Activated T-cell treated with anti-CD3 and anti-CD28 coated beads, Interleukin-2, amount 50 U/mL, for 72 hours (primary cell): ENCODE data around the gene SUCLG1. TPM values are rescaled to one million over a fixed set of nuclear protein-coding genes. Genes with fewer than 3 reads are reported as not detected.

Experiments used
- ATAC-seq, 2 donors: fragments of 150-1000 bp; cut with Tn5 transposase; replicated peaks in 1 of 2; 2 replicates each; pipeline ENCODE4 v1.10.0; 2021; ENCODE audit warnings: moderate library complexity in 2 of 2, mild to moderate bottlenecking in 1 of 2
- DNase-seq, 2 donors: peaks; one replicate each; pipeline ENCODE4 v3.0.0; 2021 to 2022; ENCODE audit warnings: mixed read lengths in 1 of 2
- H3K27ac Mint-ChIP-seq: one replicate; pipeline ENCODE4 v1.8.0; 2022; ENCODE audit warnings: mild to moderate bottlenecking, moderate library complexity, mixed read lengths
- H3K27me3 Mint-ChIP-seq: one replicate; pipeline ENCODE4 v1.8.0; 2022; ENCODE audit warnings: low read depth, mixed read lengths
- H3K36me3 Mint-ChIP-seq, 2 donors: one replicate each; pipeline ENCODE4 v1.8.0; 2022; ENCODE audit warnings: mixed read lengths in 2 of 2, mild to moderate bottlenecking in 1 of 2; ENCODE audit not compliant: insufficient read depth in 2 of 2
- H3K4me1 Mint-ChIP-seq: one replicate; pipeline ENCODE4 v1.8.0; 2022; ENCODE audit warnings: low read depth, mixed read lengths
- H3K4me3 Mint-ChIP-seq, 2 donors: one replicate each; pipeline ENCODE4 v1.8.0; 2022; ENCODE audit warnings: mild to moderate bottlenecking in 2 of 2, mixed read lengths in 2 of 2, moderate library complexity in 2 of 2
- H3K9me3 Mint-ChIP-seq, 2 donors: one replicate each; pipeline ENCODE4 v1.8.0; 2022; ENCODE audit warnings: mixed read lengths in 2 of 2
- total RNA-seq, 2 donors: library from RNA; stranded (reverse); gene quantifications; one replicate each; pipeline ENCODE4 v1.2.3, GENCODE V29; 2022

Gene SUCLG1
- total RNA-seq, 2 donors from 2014 or later, result 66.0 to 66.8 TPM

- H3K4me1 Mint-ChIP-seq, result no peaks in the 10 kb centered on the region
- ATAC-seq (no peak), DNase-seq (no peak)
- no peak overlapping the region for H3K27ac Mint-ChIP-seq
- peaks cover 34% of the 10 kb centered on the region for H3K27me3 Mint-ChIP-seq
- peaks cover 0 to 3% of the 10 kb centered on the region in 2 donors for H3K36me3 Mint-ChIP-seq
- H3K9me3 Mint-ChIP-seq, result peaks cover 0 to 2% of the 10 kb centered on the region in 2 donors
- H3K4me3 Mint-ChIP-seq, result no peak overlapping the region
These were observed 69.3 kb downstream of the SUCLG1 start for GRCh38 chr2:84389794-84390193.

GRCh38 chr2:84388921-84389490, 70.1 kb downstream of the SUCLG1 start:
- Mint-ChIP-seq H3K9me3 (peaks cover 0 to 2% of the 10 kb centered on the region in 2 donors), H3K27me3 (peaks cover 37% of the 10 kb centered on the region), H3K27ac (no peak overlapping the region), H3K36me3 (peaks cover 0 to 3% of the 10 kb centered on the region in 2 donors), H3K4me1 (no peaks in the 10 kb centered on the region), H3K4me3 (no peak overlapping the region)
- ATAC-seq (no peak), DNase-seq (no peak)

DNA sequence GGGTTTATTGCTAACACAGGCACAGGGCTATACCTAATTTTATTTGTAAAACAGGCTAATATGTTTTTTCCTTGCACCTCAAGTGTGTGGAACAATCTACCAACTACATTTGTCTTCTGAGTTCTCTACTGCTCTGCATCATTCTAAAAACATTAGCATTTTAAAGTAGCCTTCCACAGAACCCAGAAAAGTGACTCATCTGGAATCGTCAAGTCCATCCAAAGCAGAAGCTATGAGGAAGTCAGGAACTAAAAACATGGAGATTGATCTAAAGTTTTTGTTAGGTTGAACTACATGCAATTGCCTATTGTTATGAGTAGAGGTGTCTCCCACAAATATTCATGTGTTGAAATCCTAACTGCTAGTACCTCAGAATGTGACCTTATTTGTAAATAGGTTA, 70.9 kb downstream of the SUCLG1 start:
- DNase-seq, result no peak
- Mint-ChIP-seq H3K4me1 (no peaks in the 10 kb centered on the region), H3K27ac (no peak overlapping the region), H3K27me3 (peaks cover 37% of the 10 kb centered on the region), H3K36me3 (peaks cover 0 to 3% of the 10 kb centered on the region in 2 donors), H3K4me3 (no peak overlapping the region), H3K9me3 (peaks cover 0 to 2% of the 10 kb centered on the region in 2 donors)
- no peak for ATAC-seq

DNA sequence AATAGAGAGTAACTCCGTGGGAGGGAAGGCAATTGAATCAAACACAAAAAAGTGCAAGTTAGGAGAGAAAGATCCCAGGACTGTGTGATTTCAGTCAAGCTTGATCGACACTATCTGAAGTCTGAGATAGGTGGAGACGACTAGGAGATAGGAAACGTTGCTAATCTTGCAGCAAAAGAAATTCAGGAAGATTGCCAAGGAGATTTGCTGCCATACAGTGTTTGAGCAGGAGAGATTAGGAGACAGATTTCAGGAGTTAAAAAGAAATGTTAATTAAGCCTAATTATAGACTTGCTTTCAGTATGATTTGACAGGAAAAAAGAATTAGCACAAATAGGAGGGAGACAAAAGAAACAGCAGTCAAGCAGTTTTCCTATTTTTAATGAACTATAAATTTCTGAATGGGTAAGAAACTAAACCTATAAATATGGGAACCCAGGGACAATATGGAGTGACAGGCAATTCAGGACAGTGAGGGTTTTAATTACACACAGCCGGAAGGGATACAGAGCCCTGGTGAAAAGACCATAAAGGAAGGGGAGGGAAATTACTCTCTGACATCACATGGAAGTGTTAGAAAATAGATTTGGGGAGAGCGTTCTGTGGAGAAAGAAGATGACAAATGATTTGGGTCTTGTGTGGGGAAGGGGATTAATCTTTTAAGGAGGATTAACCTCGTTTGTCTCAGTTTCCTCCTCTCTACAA, 72.6 kb downstream of the SUCLG1 start:
- H3K36me3 Mint-ChIP-seq, result no peaks in the 10 kb centered on the region
- no peaks in the 10 kb centered on the region for H3K4me1 Mint-ChIP-seq
- no peak overlapping the region for H3K27ac Mint-ChIP-seq
- no peak overlapping the region for H3K4me3 Mint-ChIP-seq
- DNase-seq (no peak), ATAC-seq (no peak)
- H3K27me3 Mint-ChIP-seq, result peaks cover 37% of the 10 kb centered on the region
- no peaks in the 10 kb centered on the region for H3K9me3 Mint-ChIP-seq

- DNase-seq, result no peak
- H3K27ac Mint-ChIP-seq, result no peak overlapping the region
- peaks cover 31% of the 10 kb centered on the region for H3K27me3 Mint-ChIP-seq
- ATAC-seq, result no peak
- no peak overlapping the region for H3K4me3 Mint-ChIP-seq
- no peaks in the 10 kb centered on the region for H3K4me1 Mint-ChIP-seq
- H3K9me3 Mint-ChIP-seq, result no peaks in the 10 kb centered on the region
- no peaks in the 10 kb centered on the region for H3K36me3 Mint-ChIP-seq
These were observed 75.8 kb downstream of the SUCLG1 start for GRCh38 chr2:84383271-84383670.

DNA sequence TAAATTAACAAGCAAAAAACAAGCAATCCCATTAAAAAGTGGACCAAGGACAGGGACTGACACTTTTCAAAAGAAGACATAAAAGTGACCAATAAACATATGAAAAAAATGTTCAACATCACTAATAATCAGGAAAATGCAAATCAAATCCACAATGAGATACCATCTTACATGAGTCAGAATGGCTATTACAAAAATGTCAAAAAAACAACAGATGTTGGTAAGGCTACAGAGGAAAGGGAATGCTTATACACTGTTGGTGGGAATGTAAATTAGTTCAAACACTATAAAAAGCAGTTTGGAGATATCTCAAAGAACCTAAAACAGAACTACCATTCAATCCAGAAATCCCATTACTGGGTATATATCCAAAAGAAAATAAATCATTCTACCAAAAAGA, 78.2 kb downstream of the SUCLG1 start:
- H3K4me3 Mint-ChIP-seq, result no peak overlapping the region
- no peak overlapping the region for H3K27ac Mint-ChIP-seq
- DNase-seq, result no peak
- no peak for ATAC-seq
- H3K36me3 Mint-ChIP-seq, result no peaks in the 10 kb centered on the region
- peaks cover 14% of the 10 kb centered on the region for H3K27me3 Mint-ChIP-seq
- no peaks in the 10 kb centered on the region for H3K4me1 Mint-ChIP-seq
- H3K9me3 Mint-ChIP-seq, result no peaks in the 10 kb centered on the region

DNA sequence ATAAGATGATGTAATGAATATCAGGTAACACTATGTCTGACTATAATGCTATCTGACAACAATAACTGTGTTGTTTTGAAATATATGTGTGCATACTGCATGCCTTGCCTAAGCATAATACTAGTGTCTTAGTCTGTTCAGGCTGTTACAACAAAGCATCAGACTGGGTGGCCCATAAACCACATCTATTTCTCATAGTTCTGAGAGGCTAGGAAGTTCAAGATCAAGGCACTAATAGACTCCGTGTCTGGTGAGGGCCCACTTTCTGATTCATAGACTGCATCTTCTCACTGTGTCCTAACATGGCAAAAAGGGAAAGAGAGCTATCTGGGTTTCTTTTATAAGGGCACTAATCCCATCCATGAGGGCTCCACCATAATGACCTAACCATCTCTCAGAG, 80.1 kb downstream of the SUCLG1 start:
- H3K4me1 Mint-ChIP-seq, result no peaks in the 10 kb centered on the region
- ATAC-seq (no peak), DNase-seq (no peak)
- no peaks in the 10 kb centered on the region for H3K9me3 Mint-ChIP-seq
- H3K27ac Mint-ChIP-seq, result no peak overlapping the region
- no peak overlapping the region for H3K4me3 Mint-ChIP-seq
- no peaks in the 10 kb centered on the region for H3K27me3 Mint-ChIP-seq
- H3K36me3 Mint-ChIP-seq, result no peaks in the 10 kb centered on the region

- H3K27ac Mint-ChIP-seq, result no peak overlapping the region
- no peaks in the 10 kb centered on the region for H3K4me1 Mint-ChIP-seq
- no peaks in the 10 kb centered on the region for H3K9me3 Mint-ChIP-seq
- DNase-seq, result no peak
- no peak for ATAC-seq
- no peak overlapping the region for H3K4me3 Mint-ChIP-seq
- no peaks in the 10 kb centered on the region for H3K36me3 Mint-ChIP-seq
- H3K27me3 Mint-ChIP-seq, result peaks cover 9% of the 10 kb centered on the region
These were observed 84.1 kb downstream of the SUCLG1 start for GRCh38 chr2:84375020-84375419.

GRCh38 chr2:84373866-84374265, 85.2 kb downstream of the SUCLG1 start:
- ATAC-seq (no peak), DNase-seq (no peak)
- Mint-ChIP-seq H3K4me1 (no peaks in the 10 kb centered on the region), H3K4me3 (no peak overlapping the region), H3K9me3 (no peaks in the 10 kb centered on the region), H3K36me3 (no peaks in the 10 kb centered on the region), H3K27ac (no peak overlapping the region), H3K27me3 (peaks cover 9% of the 10 kb centered on the region)

Other genes starting within 250 kb of the SUCLG1 start
- gene DNAH6, start 57.2 kb upstream of the SUCLG1 start, total RNA-seq, result 1 to 10 TPM; 1.0 to 1.5 TPM